Hepatocyte (in vitro differentiated cells): ENCODE data around the gene GNAZ.

Experiments
- CTCF ChIP-seq: fragments of 200-600 bp; sonication (generic); IDR thresholded peaks from 2 replicates; pipeline ENCODE4 v1.5.1; 2016; ENCODE audit warnings: antibody characterized with exemption, mild to moderate bottlenecking; ENCODE audit not compliant: poor library complexity
- EZH2 ChIP-seq: fragments of 200-600 bp; sonication (generic); IDR thresholded peaks from 2 replicates; pipeline ENCODE4 v1.6.1; 2016; ENCODE audit warnings: antibody characterized with exemption, mild to moderate bottlenecking, borderline replicate concordance
- EZH2phosphoT487 ChIP-seq: fragments of 200-600 bp; sonication (generic); IDR thresholded peaks from one replicate; pipeline ENCODE4 v1.6.1; 2018; ENCODE audit warnings: antibody characterized with exemption, mild to moderate bottlenecking, low read depth, moderate library complexity; ENCODE audit not compliant: unreplicated experiment, severe bottlenecking

- TF ChIP-seq CTCF (no peak), EZH2 (no peak), EZH2phosphoT487 (no peak)
These were observed 62.2 kb downstream of the GNAZ start for GRCh38 chr22:23132376-23133091.
